Upper lobe of left lung (tissue), 4 donors: ENCODE data around the gene PARL.

ENCODE experiments used
- CTCF ChIP-seq, 6 experiments: fragments of 450-650 bp in 4 of 6; fragments of 200-600 bp in 2 of 6; sonication (generic) in 2 of 6; IDR thresholded peaks; one replicate each; pipeline ENCODE4 v1.5.1; 2016 to 2019; ENCODE audit warnings: antibody characterized with exemption in 6 of 6
- POLR2A ChIP-seq, 4 donors: fragments of 450-650 bp; IDR thresholded peaks; one replicate each; pipeline ENCODE4 v1.5.1; 2016 to 2017; ENCODE audit warnings: antibody characterized with exemption in 4 of 4, mild to moderate bottlenecking in 2 of 4
- POLR2AphosphoS5 ChIP-seq, 2 donors: sonication (generic); formaldehyde crosslinking; IDR thresholded peaks; one replicate each; pipeline ENCODE4 v1.5.1; 2017; ENCODE audit warnings: antibody characterized with exemption in 2 of 2

- TF ChIP-seq POLR2AphosphoS5 (IDR thresholded peaks at IDR 0.05) (no peak), POLR2A (IDR thresholded peaks at IDR 0.05) (no peak), CTCF (IDR thresholded peaks at IDR 0.05) (no peak)
Measured at GRCh38 chr3:183862610-183863009, 22.1 kb downstream of the PARL start.
